Gastrocnemius medialis (tissue), 4 donors: Measurements from ENCODE around the gene PLIN1. TPM values are rescaled to one million over a fixed set of nuclear protein-coding genes. Genes with fewer than 3 reads are reported as not detected.

Experiments
- ATAC-seq, 2 donors: fragments of 150-250 bp; one replicate each; pipeline ENCODE4 v1.9.1; 2016
- DNase-seq, 2 donors: peaks; one replicate each; pipeline ENCODE4 v3.0.0-alpha.2; 2019
- H3K27ac ChIP-seq, 4 donors: fragments of 200-600 bp; sonication (generic); 1 replicate in 1 of 4; 2 replicates in 3 of 4; pipeline ENCODE4 v1.5.1; 2016 to 2018; ENCODE audit warnings: mild to moderate bottlenecking in 2 of 4, moderate library complexity in 1 of 4
- H3K27me3 ChIP-seq, 3 donors: fragments of 200-600 bp; sonication (generic) in 2 of 3; 1 replicate in 1 of 3; 2 replicates in 2 of 3; pipeline versions ENCODE4 v1.5.1 to v1.6.0; 2016 to 2019; ENCODE audit warnings: mild to moderate bottlenecking in 1 of 3, moderate library complexity in 1 of 3
- H3K36me3 ChIP-seq, 2 donors: fragments of 200-600 bp; sonication (generic) in 1 of 2; one replicate each; pipeline ENCODE4 v1.5.1; 2017 to 2018
- H3K4me1 ChIP-seq, 2 donors: fragments of 200-600 bp; sonication (generic) in 1 of 2; one replicate each; pipeline ENCODE4 v1.5.1; 2016 to 2017; ENCODE audit warnings: mild to moderate bottlenecking in 2 of 2
- H3K4me3 ChIP-seq, 4 donors: fragments of 200-600 bp; sonication (generic) in 3 of 4; 1 replicate in 1 of 4; 2 replicates in 3 of 4; pipeline ENCODE4 v1.5.1; 2016 to 2019; ENCODE audit warnings: mild to moderate bottlenecking in 2 of 4
- H3K9me3 ChIP-seq, 3 donors: fragments of 200-600 bp; sonication (generic) in 2 of 3; 1 replicate in 1 of 3; 2 replicates in 2 of 3; pipeline ENCODE4 v1.5.1; 2016 to 2019
- POLR2A ChIP-seq, 2 donors: fragments of 450-650 bp; IDR thresholded peaks; one replicate each; pipeline ENCODE4 v1.6.1; 2017; ENCODE audit warnings: antibody characterized with exemption in 2 of 2, mild to moderate bottlenecking in 2 of 2, moderate library complexity in 2 of 2
- in situ Hi-C, 4 donors: fragments of 200-750 bp; cut with MboI; loops; one replicate each; pipeline versions ENCODE4 v1.15.0 to v1.8.0; 2017; ENCODE audit warnings: low sequenced_read_pairs in 4 of 4
- intact Hi-C: fragments of 100-400 bp; cut with DNase I; formaldehyde crosslinking; loops from one replicate; pipeline ENCODE4 v1.15.1; 2023; ENCODE audit warnings: low total_unique reads
- total RNA-seq, 4 donors: library from RNA; depleted of rRNA; stranded (reverse); fragments of >200 nt; gene quantifications; one replicate each; pipeline versions ENCODE4 v1.1.0 to v1.2.3, GENCODE V29; 2016
- TF ChIP-seq, protein P1 (sequence below), 5 experiments: fragments of 450-650 bp in 3 of 5; fragments of 200-600 bp in 2 of 5; sonication (generic) in 2 of 5; IDR thresholded peaks in 4 of 5; conservative IDR thresholded peaks in 1 of 5; 1 replicate in 4 of 5; 2 replicates in 1 of 5; pipeline ENCODE4 v1.5.1; 2016 to 2019; ENCODE audit warnings: antibody characterized with exemption in 5 of 5, mild to moderate bottlenecking in 3 of 5, moderate library complexity in 3 of 5

Gene PLIN1
- total RNA-seq, 4 donors from 2014 or later, result 1.8 to 17.9 (median 6.3) TPM

DNA sequence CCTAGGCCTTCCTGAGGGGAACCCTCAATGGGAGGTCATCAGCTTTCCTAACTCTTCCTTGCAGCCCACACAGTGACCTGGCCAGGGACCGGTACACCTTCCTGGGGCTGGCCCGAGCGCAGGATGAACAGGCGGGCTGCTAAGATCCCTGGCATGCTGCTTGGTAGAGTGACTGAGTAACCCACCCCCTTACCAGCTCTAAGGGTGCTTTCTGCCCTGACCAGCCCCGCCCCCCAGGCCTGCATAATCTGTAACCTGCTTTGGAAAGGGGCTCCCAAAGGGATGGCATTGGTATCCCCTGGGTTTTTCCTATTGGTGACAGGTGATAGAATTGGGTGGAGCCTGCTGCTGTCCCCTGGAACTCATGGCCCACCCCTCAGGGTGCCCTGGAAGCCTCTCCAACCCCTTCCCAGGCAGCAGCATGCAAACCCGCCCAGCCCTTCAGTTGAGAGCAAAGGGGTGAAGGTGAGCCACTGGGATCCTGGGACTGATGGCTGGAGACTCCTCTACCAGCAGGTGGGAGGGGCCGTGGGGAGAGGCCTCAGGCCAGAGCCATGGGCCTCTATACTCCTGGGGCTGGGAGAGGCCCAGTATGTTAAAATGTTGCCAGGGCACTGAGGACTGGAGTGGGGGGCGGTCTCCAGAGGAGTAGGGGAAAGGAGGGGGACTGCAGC lies 12.8 kb downstream of the PLIN1 start:
- peak overlapping the region; percentile 57 to 78 (median 72) for H3K27ac ChIP-seq
- TF ChIP-seq, protein P1, sequence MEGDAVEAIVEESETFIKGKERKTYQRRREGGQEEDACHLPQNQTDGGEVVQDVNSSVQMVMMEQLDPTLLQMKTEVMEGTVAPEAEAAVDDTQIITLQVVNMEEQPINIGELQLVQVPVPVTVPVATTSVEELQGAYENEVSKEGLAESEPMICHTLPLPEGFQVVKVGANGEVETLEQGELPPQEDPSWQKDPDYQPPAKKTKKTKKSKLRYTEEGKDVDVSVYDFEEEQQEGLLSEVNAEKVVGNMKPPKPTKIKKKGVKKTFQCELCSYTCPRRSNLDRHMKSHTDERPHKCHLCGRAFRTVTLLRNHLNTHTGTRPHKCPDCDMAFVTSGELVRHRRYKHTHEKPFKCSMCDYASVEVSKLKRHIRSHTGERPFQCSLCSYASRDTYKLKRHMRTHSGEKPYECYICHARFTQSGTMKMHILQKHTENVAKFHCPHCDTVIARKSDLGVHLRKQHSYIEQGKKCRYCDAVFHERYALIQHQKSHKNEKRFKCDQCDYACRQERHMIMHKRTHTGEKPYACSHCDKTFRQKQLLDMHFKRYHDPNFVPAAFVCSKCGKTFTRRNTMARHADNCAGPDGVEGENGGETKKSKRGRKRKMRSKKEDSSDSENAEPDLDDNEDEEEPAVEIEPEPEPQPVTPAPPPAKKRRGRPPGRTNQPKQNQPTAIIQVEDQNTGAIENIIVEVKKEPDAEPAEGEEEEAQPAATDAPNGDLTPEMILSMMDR (IDR thresholded peaks at IDR 0.05 in 4 of 5, conservative IDR thresholded peaks at IDR 0.05 in 1 of 5), result no peak
- no peak for TF ChIP-seq POLR2A (IDR thresholded peaks at IDR 0.05)
- H3K9me3 ChIP-seq, result no peaks in the 10 kb centered on the region
- peaks cover 14 to 16% of the 10 kb centered on the region in 2 donors for H3K4me1 ChIP-seq
- intact Hi-C loops (no loop called here), in situ Hi-C loops (no loop called here)
- ATAC-seq, result no peak
- no peak for DNase-seq
- peak overlapping the region in 1 of 4 donors; percentile 53 for H3K4me3 ChIP-seq
- H3K27me3 ChIP-seq, result no peaks in the 10 kb centered on the region
- no peaks in the 10 kb centered on the region for H3K36me3 ChIP-seq

DNA sequence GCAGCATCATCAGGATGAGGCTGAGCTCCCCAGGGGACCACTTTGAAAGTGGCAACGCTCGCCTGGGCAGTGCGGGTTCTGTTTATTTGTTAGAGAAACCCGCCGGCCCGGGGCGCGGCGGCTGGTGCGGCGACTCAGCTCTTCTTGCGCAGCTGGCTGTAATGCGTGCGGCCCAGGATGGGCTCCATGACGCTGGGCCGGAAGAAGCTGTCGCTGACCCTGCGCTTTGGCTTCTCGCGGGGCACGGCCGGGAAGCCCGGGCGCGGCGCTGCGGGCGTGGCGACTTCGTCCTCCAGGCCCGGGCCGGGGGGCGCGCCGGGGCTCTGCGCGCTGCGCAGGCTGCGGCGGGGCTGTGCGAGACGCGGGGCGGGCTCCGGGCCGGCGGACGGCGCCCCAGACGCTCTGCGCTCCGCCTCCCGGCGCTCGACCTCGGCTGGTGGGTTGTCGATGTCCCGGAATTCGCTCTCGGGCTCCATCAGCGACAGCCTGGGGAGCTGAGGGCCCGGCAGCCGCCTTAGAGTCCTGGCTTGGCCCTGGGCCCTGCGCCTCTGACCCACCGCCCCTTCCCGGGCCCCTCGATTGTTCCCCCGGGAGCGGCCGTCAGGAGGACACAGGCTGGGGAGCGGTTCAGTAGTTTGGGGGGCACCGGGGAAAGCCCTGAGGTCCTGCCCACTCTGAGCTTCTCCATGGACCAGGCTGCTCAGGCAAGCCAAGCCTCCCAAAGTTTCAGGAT lies 13.6 kb downstream of the PLIN1 start:
- H3K4me1 ChIP-seq, result peaks cover 14 to 16% of the 10 kb centered on the region in 2 donors
- H3K27ac ChIP-seq, result peak overlapping the region; percentile 57 to 78 (median 72)
- peak overlapping the region; percentile 37 to 60 (median 50) for H3K4me3 ChIP-seq
- TF ChIP-seq, protein P1 (IDR thresholded peaks at IDR 0.05 in 4 of 5, conservative IDR thresholded peaks at IDR 0.05 in 1 of 5), result no peak
- peak in 1 of 2 donors; percentile 21 for TF ChIP-seq POLR2A (IDR thresholded peaks at IDR 0.05)
- peak; percentile 43 to 57 for ATAC-seq
- in situ Hi-C loops, result no loop called here
- DNase-seq, result peak in 1 of 2 donors; percentile 32
- no peaks in the 10 kb centered on the region for H3K27me3 ChIP-seq
- H3K9me3 ChIP-seq, result no peaks in the 10 kb centered on the region
- no peaks in the 10 kb centered on the region for H3K36me3 ChIP-seq
- intact Hi-C loops, result no loop called here

DNA sequence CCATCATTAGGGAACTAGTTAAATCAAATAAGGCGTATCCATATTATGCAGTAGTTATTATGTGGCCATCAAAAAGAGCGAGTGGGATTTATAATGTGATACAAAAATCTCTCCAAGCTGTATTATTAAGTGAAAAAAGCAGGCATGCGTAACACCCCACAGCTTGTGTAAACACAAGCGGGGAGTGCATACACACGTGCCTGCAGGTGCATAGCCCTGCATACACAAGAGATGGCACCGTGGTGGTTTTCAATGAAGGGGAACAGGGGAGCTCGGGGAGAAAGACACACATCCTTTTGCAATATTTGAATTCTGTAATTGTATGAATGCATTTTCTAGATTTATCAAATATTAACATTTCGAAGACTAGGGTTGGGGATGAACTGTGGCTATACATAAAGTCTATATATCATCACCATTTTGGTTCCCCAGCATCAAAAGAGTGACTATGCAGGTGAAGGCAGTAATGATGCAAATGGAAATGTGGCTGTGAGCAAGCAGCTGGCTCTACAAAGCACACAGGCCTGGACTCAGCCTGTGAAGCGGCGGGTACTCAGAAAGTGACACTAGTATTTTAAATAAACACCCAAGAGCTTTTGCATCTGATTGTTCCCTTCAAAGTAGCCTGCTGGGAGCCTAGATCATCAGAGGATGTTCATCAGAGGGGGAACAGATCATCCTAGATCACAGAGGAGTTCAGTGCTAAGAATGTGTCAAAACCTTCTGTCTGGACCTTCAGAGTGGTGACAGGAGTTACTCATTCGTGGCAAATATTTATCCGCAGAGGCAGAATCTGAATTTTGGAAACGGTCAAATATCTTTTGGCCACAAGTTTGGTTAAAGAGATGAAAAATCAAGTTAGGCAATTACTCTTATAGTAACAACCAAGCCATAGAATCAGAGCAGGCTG lies 14.5 kb downstream of the PLIN1 start:
- in situ Hi-C loops (no loop called here), intact Hi-C loops (no loop called here)
- peak overlapping the region; percentile 56 to 78 (median 65) for H3K27ac ChIP-seq
- H3K4me3 ChIP-seq, result peak overlapping the region; percentile 37 to 60 (median 50)
- H3K4me1 ChIP-seq, result peaks cover 14 to 16% of the 10 kb centered on the region in 2 donors
- no peak for ATAC-seq
- TF ChIP-seq POLR2A (IDR thresholded peaks at IDR 0.05), result no peak
- TF ChIP-seq, protein P1 (IDR thresholded peaks at IDR 0.05 in 4 of 5, conservative IDR thresholded peaks at IDR 0.05 in 1 of 5), result no peak
- H3K36me3 ChIP-seq, result no peaks in the 10 kb centered on the region
- H3K9me3 ChIP-seq, result no peaks in the 10 kb centered on the region
- DNase-seq, result no peak
- no peaks in the 10 kb centered on the region for H3K27me3 ChIP-seq

DNA sequence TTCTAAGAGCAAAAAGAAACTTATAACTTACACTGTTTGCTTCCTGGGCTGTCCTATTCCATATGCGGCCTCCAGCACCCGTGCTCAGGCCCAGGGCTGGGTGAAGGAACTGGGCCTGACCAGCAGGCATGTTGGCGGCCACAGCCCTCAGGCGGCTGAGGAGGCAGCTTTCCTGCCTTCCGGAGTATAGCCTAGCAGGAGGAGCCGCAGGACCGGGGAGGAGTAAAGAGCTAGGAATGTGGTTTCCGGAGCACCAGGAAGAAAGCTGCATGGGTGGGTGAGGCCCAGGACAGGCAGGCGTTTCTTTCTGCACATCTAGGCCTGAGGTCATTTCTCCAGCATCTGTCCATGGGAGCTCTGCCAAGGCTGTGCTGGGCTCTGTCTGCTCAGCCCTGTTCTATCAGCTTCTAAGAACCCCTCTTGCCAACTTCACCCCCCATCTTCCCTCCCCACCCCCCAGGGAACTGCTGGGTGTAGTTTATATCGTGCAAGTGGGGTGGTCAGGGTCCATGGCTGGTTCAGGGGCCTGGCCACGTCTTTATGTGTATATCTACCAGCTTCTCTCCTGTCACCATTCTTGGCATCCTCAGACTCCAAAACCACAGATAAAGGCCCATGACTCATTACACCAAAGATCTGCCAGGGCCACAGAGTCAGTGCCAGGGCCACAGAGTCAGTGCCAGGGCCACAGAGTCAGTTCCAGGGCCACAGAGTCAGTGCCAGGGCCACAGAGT lies 16.1 kb downstream of the PLIN1 start:
- peak; percentile 36 to 65 for DNase-seq
- H3K27ac ChIP-seq, result peak overlapping the region in 3 of 4 donors; percentile 44 to 75 (median 75)
- H3K4me1 ChIP-seq, result peaks cover 14 to 16% of the 10 kb centered on the region in 2 donors
- ATAC-seq, result peak; percentile 72 to 77
- TF ChIP-seq POLR2A (IDR thresholded peaks at IDR 0.05), result no peak
- TF ChIP-seq, protein P1 (IDR thresholded peaks at IDR 0.05 in 4 of 5, conservative IDR thresholded peaks at IDR 0.05 in 1 of 5), result no peak
- no peaks in the 10 kb centered on the region for H3K9me3 ChIP-seq
- H3K27me3 ChIP-seq, result no peaks in the 10 kb centered on the region
- H3K4me3 ChIP-seq, result no peak overlapping the region
- in situ Hi-C loops (no loop called here), intact Hi-C loops (no loop called here)
- no peaks in the 10 kb centered on the region for H3K36me3 ChIP-seq
